ENCODE measurements around the gene GALK1. TPM values are rescaled to one million over a fixed set of nuclear protein-coding genes. Genes with fewer than 3 reads are reported as not detected.

Gene GALK1
- total RNA-seq, 1 donor from 2014 or later: 31.6 TPM

DNA sequence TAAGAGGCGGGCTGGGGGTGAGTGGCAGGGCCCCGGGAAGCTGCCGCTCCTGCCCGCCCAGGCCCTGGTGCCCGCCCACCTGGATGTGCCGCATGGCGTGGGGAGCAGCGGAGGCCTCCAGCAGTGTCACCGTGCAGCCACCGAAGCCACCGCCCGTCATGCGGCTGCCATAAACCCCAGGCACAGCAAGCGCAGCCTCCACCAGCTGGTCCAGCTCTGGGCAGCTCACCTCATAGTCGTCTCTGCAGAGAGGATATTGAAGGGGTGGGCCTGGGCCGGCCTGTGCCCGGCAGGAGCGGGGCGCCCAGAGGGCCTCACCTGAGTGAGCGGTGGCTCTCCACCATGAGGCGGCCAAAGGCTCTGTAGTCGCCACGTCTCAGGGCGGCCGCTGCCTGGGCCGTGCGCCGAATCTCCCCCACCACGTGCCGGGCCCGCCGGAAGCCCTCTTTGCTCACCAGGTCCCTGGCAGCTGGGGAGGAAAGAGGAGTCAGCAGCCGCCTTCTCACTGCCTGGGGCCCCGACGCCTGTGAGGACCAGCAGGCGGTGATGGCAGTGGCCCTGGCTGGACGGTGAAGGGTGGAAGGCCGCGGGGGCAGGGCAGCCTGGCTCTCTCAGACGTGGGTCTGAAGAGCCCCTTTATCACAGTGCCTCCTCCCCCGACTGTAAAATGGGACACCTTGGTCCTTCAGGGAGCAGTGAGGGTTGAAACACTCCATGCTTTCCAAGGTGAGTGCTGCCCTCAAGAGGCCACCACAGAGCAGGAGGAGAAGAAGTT, 6.7 kb downstream of the GALK1 start:
- intact Hi-C loops (cut with DNase I): no loop called here
- H3K27me3 ChIP-seq: no peaks in the 10 kb centered on the region

DNA sequence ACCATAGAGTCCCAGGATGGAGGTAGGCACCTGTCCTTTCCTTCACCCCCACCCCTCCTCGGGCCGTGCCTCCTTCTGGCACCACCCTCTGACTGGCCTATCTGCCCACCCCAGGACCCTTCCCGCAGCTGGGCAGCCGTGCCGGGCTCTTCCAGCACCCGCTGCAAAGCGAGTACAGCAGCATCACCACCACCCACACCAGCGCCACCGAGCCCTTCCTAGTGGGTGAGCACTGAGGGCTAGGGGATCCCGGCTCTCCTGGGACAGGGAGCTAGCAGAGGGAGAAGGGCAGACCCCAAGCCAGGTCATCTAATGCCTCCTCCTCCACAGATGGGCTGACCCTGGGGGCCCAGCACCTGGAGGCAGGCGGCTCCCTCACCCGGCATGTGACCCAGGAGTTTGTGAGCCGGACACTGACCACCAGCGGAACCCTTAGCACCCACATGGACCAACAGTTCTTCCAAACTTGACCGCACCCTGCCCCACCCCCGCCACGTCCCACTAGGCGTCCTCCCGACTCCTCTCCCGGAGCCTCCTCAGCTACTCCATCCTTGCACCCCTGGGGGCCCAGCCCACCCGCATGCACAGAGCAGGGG, 7.8 kb downstream of the GALK1 start:
- no peaks in the 10 kb centered on the region for H3K27me3 ChIP-seq
- intact Hi-C loops (cut with DNase I): no loop called here
- peaks cover 8% of the 10 kb centered on the region for H3K4me1 ChIP-seq
- DNase-seq: no peak
- no peak overlapping the region for H3K4me3 ChIP-seq
- no peaks in the 10 kb centered on the region for H3K9me3 ChIP-seq
- peaks cover 18% of the 10 kb centered on the region for H3K36me3 ChIP-seq
- no peak for TF ChIP-seq CTCF (IDR thresholded peaks at IDR 0.05)
- H3K27ac ChIP-seq: no peak overlapping the region
- no peak for ATAC-seq

More for the DNA sequence above, 6.7 kb downstream of the GALK1 start:
- H3K4me1 ChIP-seq: peaks cover 9% of the 10 kb centered on the region
- no peak for TF ChIP-seq CTCF (IDR thresholded peaks at IDR 0.05)
- no peak overlapping the region for H3K27ac ChIP-seq
- no peaks in the 10 kb centered on the region for H3K9me3 ChIP-seq
- H3K36me3 ChIP-seq: peaks cover 25% of the 10 kb centered on the region
- H3K4me3 ChIP-seq: no peak overlapping the region
- ATAC-seq: no peak
- no peak for DNase-seq

- Histone ChIP-seq H3K9me3 (no peaks in the 10 kb centered on the region), H3K36me3 (peaks cover 17% of the 10 kb centered on the region), H3K27me3 (no peaks in the 10 kb centered on the region), H3K4me3 (no peak overlapping the region), H3K4me1 (peaks cover 8% of the 10 kb centered on the region), H3K27ac (no peak overlapping the region)
- DNase-seq (no peak), ATAC-seq (no peak)
- intact Hi-C loops (cut with DNase I): no loop called here
- TF ChIP-seq CTCF (IDR thresholded peaks at IDR 0.05): no peak
Observed at GRCh38 chr17:75756451-75757085, 8.4 kb downstream of the GALK1 start.

GRCh38 chr17:75755990-75756389, 9.0 kb downstream of the GALK1 start:
- Histone ChIP-seq H3K9me3 (no peaks in the 10 kb centered on the region), H3K27ac (no peak overlapping the region), H3K27me3 (no peaks in the 10 kb centered on the region), H3K4me1 (peaks cover 8% of the 10 kb centered on the region), H3K36me3 (peaks cover 17% of the 10 kb centered on the region), H3K4me3 (no peak overlapping the region)
- ATAC-seq (peak; percentile 5), DNase-seq (no peak)
- TF ChIP-seq CTCF (IDR thresholded peaks at IDR 0.05): no peak
- intact Hi-C loops (cut with DNase I): no loop called here

DNA sequence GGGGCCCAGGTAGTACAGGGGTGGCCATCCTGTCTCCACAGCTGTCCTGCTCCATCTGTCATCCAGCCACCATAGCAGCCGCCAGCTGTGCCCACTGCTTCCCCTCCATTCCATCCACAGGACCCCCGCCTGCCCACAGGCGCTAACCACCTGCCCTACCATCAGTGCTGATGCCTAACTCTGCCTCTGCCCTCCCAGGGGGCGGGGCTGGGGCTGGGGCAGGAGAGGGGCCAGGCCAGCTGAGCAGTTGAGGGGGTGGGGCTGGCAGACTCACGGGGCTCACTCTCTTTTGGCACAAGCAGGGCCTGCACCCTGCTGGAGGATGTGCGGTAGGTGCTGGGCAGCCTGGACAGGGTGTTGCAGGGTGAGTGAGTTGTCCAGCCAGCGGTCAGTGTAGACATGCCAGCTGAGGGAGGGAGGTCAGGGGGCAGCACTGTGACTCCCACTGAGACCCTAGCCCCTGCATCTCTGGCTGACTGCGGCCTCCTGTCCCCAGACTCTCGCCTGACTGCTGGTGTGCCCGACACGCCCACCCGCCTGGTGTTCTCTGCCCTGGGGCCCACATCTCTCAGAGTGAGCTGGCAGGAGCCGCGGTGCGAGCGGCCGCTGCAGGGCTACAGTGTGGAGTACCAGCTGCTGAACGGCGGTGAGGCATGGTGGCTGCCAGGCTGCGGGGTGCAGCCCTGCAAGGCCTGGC, 9.6 kb downstream of the GALK1 start:
- H3K36me3 ChIP-seq: peaks cover 17% of the 10 kb centered on the region
- peaks cover 8% of the 10 kb centered on the region for H3K4me1 ChIP-seq
- no peak overlapping the region for H3K4me3 ChIP-seq
- no peaks in the 10 kb centered on the region for H3K27me3 ChIP-seq
- H3K9me3 ChIP-seq: no peaks in the 10 kb centered on the region
- intact Hi-C loops (cut with DNase I): no loop called here
- TF ChIP-seq CTCF (IDR thresholded peaks at IDR 0.05): no peak
- no peak for DNase-seq
- no peak for ATAC-seq
- no peak overlapping the region for H3K27ac ChIP-seq
